ENCODE data around the gene ARHGAP1. TPM values are rescaled to one million over a fixed set of nuclear protein-coding genes. Genes with fewer than 3 reads are reported as not detected.

ARHGAP1 gene
- total and polyA plus RNA-seq, 2 of the 4 experiments (the other 2 are of a cell fraction): 46.6 to 78.8 TPM

- H3K27ac ChIP-seq (ENCODE audit: insufficient read depth, low read length): peak overlapping the region; percentile 94
These were observed 13.3 kb downstream of the ARHGAP1 start for GRCh38 chr11:46686886-46687795.

More at GRCh38 chr11:46686886-46687795, 13.3 kb downstream of the ARHGAP1 start:
- peak overlapping the region; percentile 52 for H2AFZ ChIP-seq (replicated peaks; ENCODE audit: low read length, poor library complexity)
- peak overlapping the region; percentile 83 for H3K4ac ChIP-seq (ENCODE audit: low read depth, low read length)
- H3K56ac ChIP-seq (ENCODE audit: extremely low read depth, insufficient read depth, low read length): 0 out of 2 replicates have a peak overlapping the region, but pooled peaks have one; percentile 39
- H3K79me1 ChIP-seq (ENCODE audit: low read depth in 1 of 2, low read length in 2 of 2): peaks cover 15 to 38% of the 10 kb centered on the region in 2 experiments
- peaks cover 6% of the 10 kb centered on the region; the same call in 1 of the 2 replicates for H4K20me1 ChIP-seq (ENCODE audit: insufficient read depth, low read length)
- H3K4me2 ChIP-seq (ENCODE audit: low read depth, low read length): peak overlapping the region; percentile 53
- ChIA-PET CTCF (interaction anchor here (0.6 to 1.0 kb wide), 2 partner anchors 38 to 81 kb away, joined by 3 read pairs; no protein-coding TSS in a partner anchor), POLR2A (ENCODE audit: unreplicated experiment) (interaction anchor here (0.7 kb wide), 1 partner anchor 38 kb away, joined by 5 read pairs; no protein-coding TSS in a partner anchor)
- peak overlapping the region; percentile 51; the same call in 1 of the 2 replicates for H3K23ac ChIP-seq (ENCODE audit: low read depth, low read length)
- peaks cover 22% of the 10 kb centered on the region for H3K9me1 ChIP-seq (ENCODE audit: insufficient read depth, low read length)
- H2BK20ac ChIP-seq (ENCODE audit: low read depth, low read length): peak overlapping the region; percentile 40; the same call in 1 of the 2 replicates
- in situ Hi-C loops (cut with MboI; ENCODE audit: low sequenced_read_pairs) (no loop called here), dilution Hi-C loops (cut with HindIII; ENCODE audit: low sequenced_read_pairs, unreplicated experiment) (no loop called here), intact Hi-C loops (cut with micrococcal nuclease) (loop anchor here (10.0 kb wide), 1 partner anchor 302 kb away; the partner anchor contains the start of gene MDK)
- H3K4me3 ChIP-seq (ENCODE audit: insufficient read depth, low read depth, low read length): no peak overlapping the region
- peak overlapping the region; percentile 80; the same call in 2 of the 3 replicates for H2BK15ac ChIP-seq (ENCODE audit: low read depth, low read length)
- H2BK5ac ChIP-seq (ENCODE audit: low read depth, low read length, poor library complexity, severe bottlenecking): peak overlapping the region; percentile 94
- BruUV-seq (replicated peaks): no TSS peak
- TF ChIP-seq FOS (IDR thresholded peaks at IDR 0.05; ENCODE audit: low read depth, low read length): no peak
- TF ChIP-seq MAFK (IDR thresholded peaks at IDR 0.05; ENCODE audit: low read depth, low read length): no peak
- TF ChIP-seq BHLHE40 (IDR thresholded peaks at IDR 0.05; ENCODE audit: low read depth, low read length): no peak
- TF ChIP-seq POLR2A (IDR thresholded peaks at IDR 0.05; ENCODE audit: low read depth, low read length): peak; percentile 47; the same call in 1 of the 2 replicates
- no peak for TF ChIP-seq NFE2L2 (IDR thresholded peaks at IDR 0.05; ENCODE audit: low read depth, low read length)
- TF ChIP-seq, protein P1, sequence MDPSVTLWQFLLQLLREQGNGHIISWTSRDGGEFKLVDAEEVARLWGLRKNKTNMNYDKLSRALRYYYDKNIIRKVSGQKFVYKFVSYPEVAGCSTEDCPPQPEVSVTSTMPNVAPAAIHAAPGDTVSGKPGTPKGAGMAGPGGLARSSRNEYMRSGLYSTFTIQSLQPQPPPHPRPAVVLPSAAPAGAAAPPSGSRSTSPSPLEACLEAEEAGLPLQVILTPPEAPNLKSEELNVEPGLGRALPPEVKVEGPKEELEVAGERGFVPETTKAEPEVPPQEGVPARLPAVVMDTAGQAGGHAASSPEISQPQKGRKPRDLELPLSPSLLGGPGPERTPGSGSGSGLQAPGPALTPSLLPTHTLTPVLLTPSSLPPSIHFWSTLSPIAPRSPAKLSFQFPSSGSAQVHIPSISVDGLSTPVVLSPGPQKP (IDR thresholded peaks at IDR 0.05; ENCODE audit: borderline replicate concordance, low read depth, low read length): no peak
- no peak for TF ChIP-seq CHD1 (IDR thresholded peaks at IDR 0.05; ENCODE audit: low read depth, low read length)
- no peaks in the 10 kb centered on the region for H3K9me3 ChIP-seq (ENCODE audit: control insufficient read depth, insufficient read depth, low read length)
- H4K8ac ChIP-seq (ENCODE audit: low read depth in 2 of 2, low read length in 2 of 2): peak overlapping the region; percentile 60 to 85
- H2AK5ac ChIP-seq (ENCODE audit: low read depth, low read length): peak overlapping the region; percentile 85
- H2AK9ac ChIP-seq (replicated peaks; ENCODE audit: low read depth, low read length, poor library complexity): peak overlapping the region; percentile 79
- peak overlapping the region; percentile 77 for H2BK120ac ChIP-seq (ENCODE audit: low read depth, low read length)
- WGBS, 2 experiments (ENCODE audit: extremely low coverage in 2 of 2, insufficient read length in 1 of 2): 14% methylated on average over 4 of the region's 15 CpGs; no CpG with 5 or more reads in 1 of the 2 experiments
- DNase-seq: peak; percentile 91
- peak overlapping the region; percentile 95 for H4K5ac ChIP-seq (ENCODE audit: low read depth, low read length)
- peak; percentile 85 for ATAC-seq (ENCODE audit: low read depth)
- no peaks in the 10 kb centered on the region for H3K27me3 ChIP-seq (ENCODE audit: control insufficient read depth, insufficient read depth, low read length)
- peak overlapping the region; percentile 78 for H4K91ac ChIP-seq (ENCODE audit: insufficient read depth, low read depth, low read length)
- peaks cover 46% of the 10 kb centered on the region for H3K36me3 ChIP-seq (ENCODE audit: control insufficient read depth, insufficient read depth, low read length)
- peak overlapping the region; percentile 64 for H3K9ac ChIP-seq (ENCODE audit: low read depth, low read length)
- H3K18ac ChIP-seq (ENCODE audit: low read depth, low read length): peak overlapping the region; percentile 93
- peaks cover 18% of the 10 kb centered on the region for H3K4me1 ChIP-seq (ENCODE audit: control insufficient read depth, insufficient read depth, low read length)
- H3K14ac ChIP-seq (replicated peaks; ENCODE audit: low read depth, low read length): peak overlapping the region; percentile 85
